Nucleus accumbens (tissue), 56 donors: Measurements from ENCODE around the gene KRTAP12-2.
"Not testable (repeated sequence)": the region's sequence is repeated elsewhere in the genome, so short reads cannot be mapped to it uniquely, and the experiment has no call there.

Experiments used
- DNase-seq, 56 donors: peaks; one replicate each; lab custom pipeline; 2025; lab: John Stamatoyannopoulos, UW

The KRTAP12-2 gene

DNA sequence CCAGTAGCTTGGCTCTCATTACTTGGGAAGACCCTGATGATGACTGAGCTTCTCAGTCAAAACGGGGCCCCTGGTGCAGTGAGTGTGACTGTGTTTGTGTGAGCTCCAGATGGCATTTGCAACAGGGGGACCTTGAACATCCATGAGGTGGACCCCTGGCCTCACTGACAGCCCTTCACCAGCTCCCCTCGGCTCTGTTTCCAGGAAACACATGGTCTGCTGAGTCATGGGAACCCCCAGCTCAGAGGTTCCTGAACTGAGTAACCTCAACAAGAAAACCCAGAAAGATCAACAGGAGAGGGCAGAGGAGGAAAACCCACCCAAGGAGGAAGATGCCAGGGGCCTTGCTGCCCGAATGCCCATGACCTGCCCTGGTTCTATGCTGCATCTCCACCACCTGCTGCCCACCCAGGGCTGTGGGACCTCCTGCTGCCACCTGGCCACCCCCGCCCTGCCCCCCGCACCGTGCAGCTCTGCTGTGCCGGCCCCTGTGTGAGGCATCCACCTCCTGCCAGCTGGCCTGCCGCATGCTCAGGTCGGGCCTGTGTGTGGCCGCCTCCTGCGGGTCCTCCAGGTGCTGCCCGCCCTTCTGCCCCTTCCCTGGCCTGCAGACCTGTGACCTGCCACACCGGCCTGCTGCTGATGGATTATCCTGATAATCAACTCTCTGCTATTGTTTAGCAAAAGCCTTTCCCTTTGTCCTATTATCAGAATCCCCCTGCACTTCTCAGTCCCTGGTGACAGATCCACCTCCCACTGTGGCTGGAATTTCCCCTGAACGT is 19.5 kb upstream of the KRTAP12-2 start:
- no peak for DNase-seq

DNA sequence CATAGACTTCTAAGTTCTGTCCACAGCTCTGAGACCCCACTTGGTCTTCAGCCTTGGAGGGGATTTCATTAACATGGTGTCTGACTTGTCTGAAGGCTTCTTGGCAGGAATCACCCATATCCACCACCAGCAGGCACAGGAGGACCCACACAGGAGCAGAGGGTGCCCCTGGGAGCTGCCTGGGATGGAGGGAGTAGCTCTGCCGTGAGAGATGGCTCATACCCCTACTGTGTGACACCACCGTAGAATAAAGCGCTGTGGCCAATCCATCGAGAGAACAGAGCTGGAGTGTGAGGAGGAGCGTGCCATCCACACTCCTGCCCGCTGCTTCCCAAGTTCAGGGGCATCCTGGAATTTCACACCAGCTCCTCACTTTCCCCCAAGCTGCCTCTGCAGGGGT is 18.3 kb upstream of the KRTAP12-2 start:
- DNase-seq = not testable (repeated sequence)

DNA sequence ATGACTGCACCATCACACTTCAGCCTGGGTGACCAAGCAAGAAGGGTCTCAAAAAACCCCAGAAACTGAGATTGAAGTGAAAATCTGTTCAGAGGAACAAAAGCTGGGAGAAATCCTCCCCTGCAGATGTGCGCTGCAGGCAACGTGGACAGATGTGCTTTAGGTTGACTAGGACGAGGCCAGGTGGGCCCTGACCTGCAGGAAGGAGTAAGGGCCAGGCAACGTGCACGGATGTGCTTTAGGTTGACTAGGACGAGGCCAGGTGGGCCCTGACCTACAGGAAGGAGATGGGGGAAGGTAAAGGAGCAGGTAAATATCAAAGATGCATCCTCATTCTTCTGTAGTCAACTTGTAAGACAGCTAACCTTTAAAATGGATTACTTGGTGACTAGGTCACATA is 17.8 kb upstream of the KRTAP12-2 start:
- DNase-seq = no peak

DNA sequence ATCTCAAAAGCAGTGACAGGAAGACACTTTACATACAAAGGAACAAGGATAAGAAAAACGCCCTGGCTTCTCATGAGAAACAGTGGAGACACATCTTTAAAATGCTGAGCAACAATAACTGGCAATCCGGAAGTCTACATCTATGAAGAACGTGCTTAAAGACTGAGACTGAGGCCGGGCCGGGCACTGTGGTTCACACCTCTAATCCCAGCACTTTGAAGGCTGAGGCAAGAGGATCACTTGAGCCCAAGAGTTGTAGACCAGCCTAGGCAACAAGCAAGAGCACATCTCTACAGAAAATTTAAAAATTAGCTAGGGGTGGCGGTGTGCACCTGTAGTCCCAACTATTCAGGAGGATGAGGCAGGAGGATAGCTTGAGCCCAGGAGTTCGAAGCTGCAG is 17.4 kb upstream of the KRTAP12-2 start:
- DNase-seq = no peak

DNA sequence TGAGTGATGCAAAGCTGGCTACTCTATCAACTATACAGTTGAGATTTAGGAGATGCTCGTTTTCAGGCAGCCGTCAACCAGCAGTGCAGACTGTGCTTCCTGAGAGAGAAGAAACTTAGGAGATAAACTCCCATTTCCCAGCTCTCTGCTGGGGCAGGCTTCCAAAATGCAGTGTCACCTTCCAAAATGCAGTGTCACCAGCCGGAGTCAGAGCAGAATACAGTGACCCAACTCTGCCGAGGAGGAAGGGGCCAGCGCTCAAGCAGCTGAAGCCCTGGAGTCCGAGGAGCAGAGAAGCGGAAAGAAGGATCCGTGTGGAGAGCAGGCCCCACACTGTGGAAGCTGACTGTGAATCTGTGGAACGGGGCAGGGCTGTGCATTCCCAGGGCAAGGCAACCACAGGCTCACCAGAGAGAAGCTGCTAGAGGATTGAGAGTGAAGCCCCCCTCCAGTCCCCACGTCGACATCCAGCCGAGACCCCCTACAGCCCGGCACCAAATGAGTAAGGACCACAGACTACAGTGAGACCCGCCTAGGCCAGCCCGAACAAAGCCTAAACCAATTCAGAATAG is 15.9 kb upstream of the KRTAP12-2 start:
- no peak for DNase-seq

DNA sequence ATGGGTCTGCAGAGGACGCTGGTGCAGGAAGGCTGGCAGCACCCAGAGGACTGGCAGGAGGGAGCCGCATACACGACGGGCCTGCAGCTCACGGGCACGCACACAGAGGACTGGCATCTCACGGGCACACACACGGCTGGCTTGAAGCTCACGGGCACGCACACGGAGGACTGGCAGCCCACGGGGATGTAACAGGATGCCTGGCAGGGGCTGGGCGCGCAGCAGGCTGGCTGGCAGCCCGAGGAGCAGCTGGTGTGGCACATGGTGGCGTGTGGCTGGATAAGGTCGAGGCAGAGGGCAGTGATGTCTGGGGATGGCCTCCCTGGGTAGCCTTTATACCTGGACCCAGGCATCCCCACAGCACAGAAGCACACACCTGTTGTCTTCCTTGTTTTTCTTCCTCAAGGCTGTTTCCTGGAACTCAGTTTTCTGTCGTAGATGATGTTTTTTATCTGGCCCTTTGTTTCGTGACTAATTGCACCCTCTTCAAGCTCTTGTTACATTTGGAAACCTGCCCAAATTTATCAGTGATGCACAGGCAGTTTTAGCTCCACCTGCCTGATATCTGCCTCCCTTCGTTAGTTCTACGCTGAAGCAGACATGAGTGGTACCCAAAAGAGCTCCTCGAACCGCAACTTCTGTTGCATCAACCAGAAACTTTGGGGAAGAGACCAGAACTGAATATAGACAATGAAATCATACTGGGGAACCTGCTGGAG is 15.3 kb upstream of the KRTAP12-2 start, which contains the start of gene KRTAP12-1:
Gene KRTAP12-1 (minus strand): TSS at position 303 of the 719 bp plus-strand sequence. CDS start 40 bp downstream, at position 263.
- no peak for DNase-seq

DNA sequence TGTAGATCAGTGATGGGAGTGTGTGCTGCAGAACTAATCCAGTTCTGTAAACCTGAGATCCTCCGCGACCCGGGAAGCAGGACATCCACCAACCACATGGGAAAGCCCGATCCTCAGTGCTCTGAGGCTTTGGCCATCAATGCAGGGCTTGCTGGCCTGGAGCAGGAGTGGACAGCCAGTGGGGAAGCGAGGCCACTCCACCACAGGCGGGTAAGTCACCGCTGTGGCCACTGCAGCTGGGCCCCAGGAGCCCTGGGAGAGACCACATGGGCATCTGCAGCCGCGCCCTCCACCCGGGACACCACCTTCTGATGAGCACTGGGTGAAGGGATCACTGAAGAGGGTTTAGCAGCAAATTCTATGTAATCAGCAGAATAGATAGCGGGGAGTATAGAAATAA is 14.4 kb upstream of the KRTAP12-2 start:
- DNase-seq = no peak

DNA sequence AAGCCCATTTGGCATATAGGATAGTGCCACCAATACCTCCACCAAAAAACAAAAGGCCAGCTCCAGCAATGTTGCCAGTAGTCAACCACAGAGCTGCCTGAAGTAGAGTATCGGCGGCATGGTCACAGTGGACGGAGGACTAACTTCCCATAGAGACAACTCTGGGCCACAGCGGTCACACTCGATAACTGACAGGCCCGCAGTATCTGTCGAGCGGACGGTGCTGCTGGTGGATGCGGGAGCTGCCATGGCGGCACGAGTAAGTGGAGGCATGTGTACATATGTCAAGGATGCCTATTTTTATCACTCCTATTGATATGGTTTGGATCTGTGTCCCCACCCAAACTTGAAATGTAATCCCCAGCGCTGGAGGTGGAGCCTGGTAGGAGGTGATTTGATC is 11.2 kb upstream of the KRTAP12-2 start:
- no peak for DNase-seq

DNA sequence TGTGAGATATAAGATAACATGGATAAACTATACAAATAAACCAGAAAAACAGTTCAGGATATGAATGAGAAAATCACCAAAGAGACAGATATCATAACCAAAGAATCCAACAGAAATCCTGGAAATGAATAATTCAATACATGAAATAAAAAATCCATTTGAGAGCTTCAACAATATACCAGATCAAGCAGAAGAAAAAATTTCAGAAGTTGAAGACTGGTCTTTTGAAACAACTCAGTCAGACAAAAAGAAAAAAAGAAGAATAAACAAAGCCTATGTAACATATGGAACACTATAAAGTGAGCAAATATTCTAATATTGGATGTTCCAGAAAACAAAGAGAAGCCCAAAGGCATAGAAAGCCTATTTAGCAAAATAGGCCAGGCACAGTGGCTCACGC is 5.2 kb upstream of the KRTAP12-2 start:
- DNase-seq = no peak

DNA sequence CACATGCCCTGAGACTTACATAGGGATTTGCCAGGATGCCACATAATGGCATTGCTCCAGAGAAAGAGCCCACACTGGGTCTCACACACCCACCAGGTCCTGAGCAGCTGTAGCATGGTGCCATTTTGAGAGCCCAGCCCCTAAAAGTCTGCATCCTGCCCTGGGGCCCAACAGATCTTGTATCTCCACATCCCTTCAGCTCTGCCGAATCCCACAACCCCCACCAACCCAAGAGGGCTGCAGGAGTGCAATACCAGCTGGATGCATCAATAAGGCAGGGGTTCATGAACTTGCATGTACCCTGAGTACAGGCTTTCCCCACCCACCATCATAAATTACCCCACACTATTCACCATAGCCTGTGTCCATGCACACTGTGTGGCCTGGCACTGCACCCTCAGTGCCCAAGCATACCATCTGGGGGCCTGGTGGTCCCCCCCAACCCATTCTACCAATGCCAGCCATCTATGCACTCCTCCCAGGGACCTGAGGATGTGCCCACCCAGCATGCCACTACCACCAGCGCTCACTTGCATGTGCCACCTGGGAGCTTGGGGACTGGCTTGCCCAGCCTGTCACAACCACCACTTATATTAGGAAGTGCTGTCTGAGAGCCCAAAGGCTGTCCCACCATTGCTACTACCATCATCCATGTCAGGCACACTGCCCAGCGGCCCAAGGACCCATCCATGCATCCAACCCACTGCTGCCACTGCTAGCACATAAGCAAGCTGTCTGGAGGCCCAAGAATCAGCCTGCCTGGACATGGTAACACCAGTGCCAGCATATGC is 4.1 kb upstream of the KRTAP12-2 start:
- DNase-seq = no peak

DNA sequence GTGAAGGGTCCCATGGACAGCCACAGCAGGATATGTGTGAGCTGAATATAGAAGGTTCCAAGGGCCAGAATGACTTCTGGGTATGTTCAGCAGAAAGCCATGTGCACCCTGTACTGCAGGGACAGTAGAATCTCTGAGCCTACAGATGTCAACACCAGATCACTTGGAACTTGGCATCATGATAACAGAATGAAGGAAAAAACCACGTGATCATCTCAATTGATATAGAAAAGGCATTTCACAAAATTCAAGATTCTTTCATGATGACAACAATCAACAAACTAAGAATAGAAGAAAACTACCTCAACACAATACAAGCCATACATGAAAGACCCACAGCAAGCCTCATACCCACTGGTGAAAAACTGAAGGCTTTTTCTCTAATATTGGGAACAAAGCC is 885 bp upstream of the KRTAP12-2 start:
- no peak for DNase-seq

DNA sequence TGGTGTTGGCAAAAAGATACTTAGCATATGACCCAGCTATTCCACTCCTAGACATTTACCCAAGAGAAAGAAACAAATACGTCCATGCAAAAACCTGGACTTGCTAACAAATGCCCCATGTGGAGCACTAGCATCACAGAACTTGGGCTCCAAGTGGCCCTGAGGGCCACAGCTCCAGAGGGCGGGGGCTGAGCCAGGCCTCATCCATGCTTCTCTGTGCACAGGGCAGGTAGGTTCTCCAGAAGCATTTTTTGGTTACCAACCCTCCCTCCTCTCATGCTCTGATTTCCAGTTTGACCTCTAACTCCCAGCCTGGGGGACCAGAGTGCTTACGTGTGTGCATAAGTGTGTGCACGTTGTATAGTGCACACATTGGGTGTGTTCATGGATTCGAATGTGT is 2.0 kb downstream of the KRTAP12-2 start:
- no peak for DNase-seq

DNA sequence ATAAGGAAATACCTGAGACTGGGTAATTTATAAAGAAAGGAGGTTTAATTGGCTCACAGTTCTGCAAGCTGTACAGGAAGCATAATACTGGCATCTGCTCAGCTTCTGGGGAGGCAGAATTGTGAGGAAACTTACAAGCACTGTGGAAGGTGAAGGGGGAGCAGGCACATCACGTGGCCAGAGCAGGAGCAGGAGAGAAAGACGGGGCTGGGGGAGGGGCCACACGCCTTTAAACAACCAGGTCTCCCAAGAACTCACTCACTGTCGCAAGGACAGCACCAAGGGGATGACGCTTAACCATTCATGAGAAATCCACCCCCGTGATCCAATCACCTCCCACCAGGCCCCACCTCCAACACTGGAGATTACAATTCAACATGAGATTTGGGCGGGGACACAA is 5.2 kb downstream of the KRTAP12-2 start:
- not testable (repeated sequence) for DNase-seq

DNA sequence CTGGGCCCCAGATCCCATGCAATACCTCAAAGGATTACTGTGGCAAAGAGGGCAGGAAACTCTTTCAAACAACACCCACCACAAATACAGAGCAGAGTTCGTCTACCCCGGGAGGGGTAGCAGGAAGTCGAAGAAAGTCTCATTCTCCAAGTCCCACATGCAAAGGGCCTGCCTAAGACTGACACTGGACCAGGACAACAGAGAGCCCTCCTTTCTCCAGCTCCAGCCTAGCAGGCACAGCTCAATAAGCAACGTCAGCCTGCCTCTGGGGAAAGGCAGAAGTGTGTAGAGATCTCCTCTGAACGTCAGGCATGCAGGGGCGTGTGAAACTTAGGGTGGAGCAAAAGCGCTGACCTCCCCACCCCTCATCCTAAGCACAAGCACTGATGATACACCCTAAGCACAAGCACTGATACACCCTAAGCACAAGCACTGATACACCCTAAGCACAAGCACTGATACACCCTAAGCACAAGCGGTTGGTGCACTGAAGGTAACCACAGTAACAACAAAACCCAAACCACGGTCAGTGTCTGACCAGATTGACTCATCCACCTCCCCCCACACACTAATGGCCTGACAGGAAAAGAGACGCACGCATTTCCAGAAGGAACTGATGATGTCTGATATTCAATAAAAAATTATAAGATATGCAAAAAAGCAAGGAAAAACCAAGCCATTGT is 7.7 kb downstream of the KRTAP12-2 start:
- DNase-seq = no peak

DNA sequence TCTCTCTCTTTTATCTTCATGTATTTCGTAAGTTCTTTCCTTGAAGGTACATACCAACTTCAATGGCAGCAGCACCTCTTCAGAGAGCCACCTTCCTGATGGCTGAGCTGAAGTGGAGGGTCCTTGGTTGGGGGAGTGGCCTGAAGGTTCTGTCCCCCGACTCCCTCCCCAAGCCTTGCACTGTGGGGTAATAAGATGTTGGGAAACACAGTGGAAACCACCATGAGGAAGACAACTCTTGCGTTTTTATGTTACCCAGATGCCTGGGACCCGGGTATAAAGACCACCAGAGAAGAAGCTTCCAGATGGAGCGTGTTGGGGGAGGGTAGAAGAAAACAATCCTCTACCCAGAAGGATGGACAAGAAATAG is 8.2 kb downstream of the KRTAP12-2 start:
- no peak for DNase-seq

DNA sequence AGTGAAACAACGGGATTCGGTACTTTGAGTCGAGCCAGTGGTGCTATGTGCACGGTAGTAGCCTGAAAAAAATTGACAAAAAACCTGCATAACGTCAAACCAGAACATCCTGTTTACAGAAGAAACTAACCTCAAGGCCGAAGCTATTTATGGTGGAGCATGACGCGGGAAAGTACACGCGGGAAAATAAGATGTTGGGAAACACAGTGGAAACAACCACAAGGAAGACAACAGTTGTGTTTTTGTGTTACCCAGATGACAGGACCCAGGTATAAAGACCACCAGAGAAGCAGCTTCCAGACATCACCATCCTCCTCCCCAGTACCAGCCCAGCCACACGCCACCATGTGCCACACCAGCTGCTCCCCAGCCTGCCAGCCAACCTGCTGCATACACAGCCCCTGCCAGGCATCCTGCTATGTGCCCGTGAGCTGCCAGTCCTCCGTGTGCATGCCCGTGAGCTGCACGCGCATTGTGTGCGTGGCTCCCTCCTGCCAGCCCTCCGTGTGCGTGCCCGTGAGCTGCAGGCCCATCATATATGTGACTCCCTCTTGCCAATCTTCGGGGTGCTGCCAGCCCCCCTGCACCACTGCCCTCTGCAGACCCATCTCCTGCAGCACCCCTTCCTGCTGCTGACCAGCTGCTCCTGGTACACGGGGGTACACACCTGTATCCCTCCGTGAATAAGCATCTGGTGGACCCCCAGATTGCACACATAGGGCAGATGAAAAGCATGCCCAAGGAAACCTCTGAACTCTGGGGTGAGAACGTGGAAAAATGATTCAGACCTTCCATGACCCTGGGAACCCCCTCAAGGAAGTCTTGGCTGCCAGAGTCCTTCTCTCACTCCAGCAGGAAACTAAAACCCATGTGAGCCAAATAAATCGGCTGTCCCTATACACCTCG is 8.8 kb downstream of the KRTAP12-2 start, which contains the start of gene KRTAP12-3:
Gene KRTAP12-3 (plus strand): TSS at position 298 of the 906 bp plus-strand sequence. CDS start 48 bp downstream, at position 346.
- DNase-seq = no peak

DNA sequence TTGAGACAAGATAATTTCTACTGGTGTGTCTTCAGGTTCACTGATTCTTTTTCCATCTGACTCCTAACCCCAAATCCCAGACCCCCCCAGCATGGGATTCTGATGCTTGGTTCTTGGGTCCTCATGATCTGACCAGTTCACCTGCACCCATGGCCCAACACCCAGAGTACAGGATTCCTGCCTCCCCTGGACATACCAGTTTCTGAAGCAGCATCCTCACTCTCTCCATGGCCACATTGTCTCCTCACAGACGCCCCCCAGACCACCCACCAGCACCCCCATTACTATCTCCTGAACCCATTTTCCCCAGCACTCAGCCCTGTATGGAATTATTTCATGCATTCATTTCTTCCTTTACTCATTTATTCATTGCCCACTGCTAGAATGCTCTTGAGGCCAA is 9.9 kb downstream of the KRTAP12-2 start:
- no peak for DNase-seq

DNA sequence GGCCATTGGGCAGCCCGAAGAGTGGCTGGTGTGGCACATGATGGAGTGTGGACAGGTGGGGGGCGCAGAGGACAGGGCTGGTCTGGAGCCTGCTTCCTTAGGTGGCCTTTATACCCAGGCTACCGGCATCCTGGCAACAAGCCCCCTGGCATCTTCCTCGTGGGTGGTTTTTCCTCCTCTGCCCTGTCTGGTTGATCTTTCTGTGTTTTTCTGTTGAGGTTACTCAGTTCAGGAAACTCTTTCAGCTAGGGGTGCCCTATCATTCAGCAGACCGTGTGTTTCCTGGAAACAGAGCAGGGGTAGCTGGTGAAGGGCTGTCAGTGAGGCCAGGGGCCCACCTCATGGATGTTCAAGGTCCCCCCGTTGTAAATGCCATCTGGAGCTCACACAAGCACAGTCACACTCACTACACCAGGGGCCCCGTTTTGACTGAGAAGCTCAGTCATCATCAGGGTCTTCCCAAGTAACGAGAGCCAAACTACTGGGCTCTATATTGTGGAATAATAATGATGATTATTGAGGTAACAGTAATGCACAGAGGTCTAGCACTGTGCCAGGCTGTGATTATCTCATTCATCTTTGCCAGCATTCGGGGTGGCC is 12.1 kb downstream of the KRTAP12-2 start, which contains the start of gene KRTAP12-4:
Gene KRTAP12-4 (minus strand): TSS at position 84 of the 600 bp plus-strand sequence. CDS start 45 bp downstream, at position 39.
- no peak for DNase-seq
